OCI-LY7 (cell line): Measurements from ENCODE around the gene PCDH8. TPM values are rescaled to one million over a fixed set of nuclear protein-coding genes. Genes with fewer than 3 reads are reported as not detected.

ENCODE experiments used
- BruUV-seq: library from RNA; stranded (reverse); fragments of 400-500 nt; replicated peaks from 2 replicates; lab custom pipeline; 2021; lab: Mats Ljungman, UMichigan
- CTCF ChIA-PET: fragments of 300-600 bp; sonication (Branson Sonifier 250); formaldehyde crosslinking; loops from one replicate; lab custom pipeline; 2022; ENCODE audit warnings: antibody characterized with exemption; ENCODE audit not compliant: unreplicated experiment; lab: Charles Lee
- POLR2A ChIA-PET: fragments of 300-600 bp; sonication (Branson Sonifier 250); formaldehyde crosslinking; loops from one replicate; lab custom pipeline; 2022; ENCODE audit warnings: antibody characterized with exemption; lab: Charles Lee
- DNase-seq: peaks from one replicate; pipeline ENCODE4 v3.0.0-alpha.2; 2015; ENCODE audit warnings: low spot score
- H2AFZ ChIP-seq: fragments of 200-600 bp; sonication (generic), shearing (Covaris generic); 2 replicates; pipeline ENCODE4 v1.6.1; 2014; ENCODE audit warnings: mild to moderate bottlenecking, antibody characterized with exemption, low read length, moderate library complexity
- H3K27ac ChIP-seq: fragments of 200-600 bp; sonication (generic); 2 replicates; pipeline ENCODE4 v1.5.1; 2014; ENCODE audit warnings: mixed run types, low read depth, mild to moderate bottlenecking, moderate library complexity, low read length, inconsistent platforms; ENCODE audit not compliant: poor library complexity, severe bottlenecking
- H3K36me3 ChIP-seq: fragments of 200-600 bp; sonication (generic); 2 replicates; pipeline ENCODE4 v1.6.1; 2014; ENCODE audit warnings: mild to moderate bottlenecking, antibody characterized with exemption, low read length, moderate library complexity, mixed read lengths; ENCODE audit not compliant: insufficient read depth
- H3K4me1 ChIP-seq: fragments of 200-600 bp; sonication (generic); 2 replicates; pipeline ENCODE4 v1.5.1; 2014; ENCODE audit warnings: mild to moderate bottlenecking, low read length; ENCODE audit not compliant: insufficient read depth, poor library complexity, severe bottlenecking
- H3K4me2 ChIP-seq: fragments of 200-600 bp; sonication (generic); 2 replicates; pipeline ENCODE4 v1.6.1; 2014; ENCODE audit warnings: mild to moderate bottlenecking, low read length
- H3K4me3 ChIP-seq: fragments of 200-600 bp; sonication (generic); 2 replicates; pipeline ENCODE4 v1.5.1; 2014; ENCODE audit warnings: mild to moderate bottlenecking, low read depth, low read length; ENCODE audit not compliant: poor library complexity, severe bottlenecking
- H3K79me2 ChIP-seq: fragments of 200-600 bp; sonication (generic); 2 replicates; pipeline ENCODE4 v1.6.1; 2016; ENCODE audit warnings: low read depth, mild to moderate bottlenecking, low read length, moderate library complexity, mixed read lengths; ENCODE audit not compliant: insufficient read depth
- H3K9me2 ChIP-seq: fragments of 200-600 bp; sonication (generic); 2 replicates; pipeline ENCODE4 v1.6.1; 2016; ENCODE audit warnings: mild to moderate bottlenecking, low read length, mixed read lengths; ENCODE audit not compliant: insufficient read depth
- H3K9me3 ChIP-seq: fragments of 200-600 bp; sonication (generic); 2 replicates; pipeline ENCODE4 v1.6.1; 2014; ENCODE audit warnings: mild to moderate bottlenecking, mixed run types, low read length, mixed read lengths
- H4K20me1 ChIP-seq: fragments of 200-600 bp; sonication (generic); 2 replicates; pipeline ENCODE4 v1.6.1; 2014; ENCODE audit warnings: mild to moderate bottlenecking, antibody characterized with exemption, low read length, moderate library complexity, mixed read lengths; ENCODE audit not compliant: insufficient read depth
- CTCF ChIP-seq: fragments of 200-600 bp; sonication (generic); conservative IDR thresholded peaks from 2 replicates; pipeline ENCODE4 v1.5.1; 2014; ENCODE audit warnings: mild to moderate bottlenecking, antibody characterized with exemption, low read length, moderate library complexity, mixed read lengths
- EZH2phosphoT487 ChIP-seq: fragments of 200-600 bp; sonication (generic); IDR thresholded peaks from 2 replicates; pipeline ENCODE4 v1.6.1; 2018; ENCODE audit warnings: low read depth, borderline replicate concordance, mild to moderate bottlenecking, mixed run types, antibody characterized with exemption, low read length, moderate library complexity, mixed read lengths
- intact Hi-C: fragments of 100-400 bp; cut with micrococcal nuclease; formaldehyde crosslinking; loops from one replicate; pipeline ENCODE4 v1.10.0; 2022; ENCODE audit not compliant: unreplicated experiment
- total RNA-seq, 2 experiments: library from RNA; depleted of rRNA in 1 of 2; stranded (reverse); fragments of >200 nt in 1 of 2; shearing (Covaris generic) in 1 of 2; gene quantifications; 2 replicates each; pipeline ENCODE4 v1.2.3, GENCODE V29; 2014 to 2022

Gene PCDH8
- total RNA-seq, 2 experiments from 2014 or later: not detected

- no peaks in the 10 kb centered on the region for H3K9me2 ChIP-seq
- no peak overlapping the region for H3K4me2 ChIP-seq
- H2AFZ ChIP-seq: no peak overlapping the region
- ChIA-PET POLR2A (no interaction called here), CTCF (no interaction called here)
- H3K36me3 ChIP-seq: no peaks in the 10 kb centered on the region
- no peaks in the 10 kb centered on the region for H4K20me1 ChIP-seq
- H3K79me2 ChIP-seq: no peaks in the 10 kb centered on the region
- H3K4me1 ChIP-seq: no peaks in the 10 kb centered on the region
- H3K4me3 ChIP-seq: no peak overlapping the region
- intact Hi-C loops: no loop called here
- no peak for DNase-seq
- BruUV-seq: no TSS peak
- no peak overlapping the region for H3K27ac ChIP-seq
- TF ChIP-seq CTCF (peak; percentile 52), EZH2phosphoT487 (no peak)
- H3K9me3 ChIP-seq: no peaks in the 10 kb centered on the region
Measured at GRCh38 chr13:52850396-52851136, 2.1 kb upstream of the PCDH8 start.

GRCh38 chr13:52850072-52850395 is 1.6 kb upstream of the PCDH8 start:
- H3K9me3 ChIP-seq: no peaks in the 10 kb centered on the region
- intact Hi-C loops: no loop called here
- CTCF ChIA-PET: no interaction called here

More at GRCh38 chr13:52850072-52850395, 1.6 kb upstream of the PCDH8 start:
- no peak overlapping the region for H3K4me3 ChIP-seq
- H2AFZ ChIP-seq: no peak overlapping the region
- POLR2A ChIA-PET: no interaction called here
- H3K9me2 ChIP-seq: no peaks in the 10 kb centered on the region
- no peaks in the 10 kb centered on the region for H4K20me1 ChIP-seq
- DNase-seq: no peak
- no TSS peak for BruUV-seq
- TF ChIP-seq EZH2phosphoT487: no peak
- TF ChIP-seq CTCF: no peak
- no peak overlapping the region for H3K4me2 ChIP-seq
- no peaks in the 10 kb centered on the region for H3K79me2 ChIP-seq
- no peak overlapping the region for H3K27ac ChIP-seq
- H3K36me3 ChIP-seq: no peaks in the 10 kb centered on the region
- H3K4me1 ChIP-seq: no peaks in the 10 kb centered on the region
